OCI-M2 (cell line): ENCODE measurements around the gene CAST.
"Not testable (repeated sequence)": the region's sequence is repeated elsewhere in the genome, so short reads cannot be mapped to it uniquely, and the experiment has no call there.

ENCODE experiments used
- DNase-seq: peaks from one replicate; lab custom pipeline; 2025; ENCODE audit not compliant: unreplicated experiment; lab: John Stamatoyannopoulos, UW

The CAST gene

DNA sequence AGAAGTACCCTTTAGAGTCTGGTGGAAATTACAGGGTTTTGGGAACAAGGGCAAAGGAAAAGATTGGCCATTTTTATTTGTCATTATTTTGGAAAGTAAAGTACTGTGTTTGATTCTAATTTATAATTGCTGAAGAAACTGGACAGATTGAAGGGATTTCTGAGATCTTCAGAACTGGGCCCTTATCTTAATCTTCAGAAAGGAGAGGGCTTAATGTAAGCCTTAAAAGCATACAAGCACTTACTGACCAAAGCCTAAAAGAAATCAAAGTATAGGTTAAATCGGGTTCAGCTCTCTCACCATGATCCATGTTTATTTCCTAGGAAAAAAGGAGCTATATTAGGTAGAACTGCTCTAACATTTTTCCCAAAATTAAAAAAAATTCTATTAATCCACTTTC is 109.9 kb downstream of the CAST start:
- no peak for DNase-seq

GRCh38 chr5:96772542-96772941 is 110.4 kb downstream of the CAST start:
- no peak for DNase-seq

GRCh38 chr5:96775050-96775449 is 112.9 kb downstream of the CAST start:
- DNase-seq = no peak

GRCh38 chr5:96775689-96776088 is 113.5 kb downstream of the CAST start:
- no peak for DNase-seq

DNA sequence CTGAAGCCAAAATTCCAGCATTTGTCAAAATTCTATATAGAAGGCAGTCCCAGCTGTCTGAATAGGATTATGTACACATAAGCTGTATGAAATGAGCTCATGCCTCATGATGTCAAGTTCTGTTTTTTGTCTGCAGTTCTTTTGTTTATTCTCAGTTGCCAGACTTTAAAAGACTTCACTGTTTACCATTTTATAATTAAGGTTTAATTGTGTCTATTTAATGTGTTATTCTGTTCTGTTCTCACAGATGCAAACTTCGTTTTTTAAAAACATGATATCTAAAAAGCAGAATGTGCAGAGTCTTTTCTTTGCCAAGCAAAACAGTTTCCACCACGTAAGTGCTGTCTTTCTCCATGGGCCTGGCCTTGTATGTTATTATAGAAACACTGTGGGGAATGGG is 114.4 kb downstream of the CAST start:
- DNase-seq = no peak

DNA sequence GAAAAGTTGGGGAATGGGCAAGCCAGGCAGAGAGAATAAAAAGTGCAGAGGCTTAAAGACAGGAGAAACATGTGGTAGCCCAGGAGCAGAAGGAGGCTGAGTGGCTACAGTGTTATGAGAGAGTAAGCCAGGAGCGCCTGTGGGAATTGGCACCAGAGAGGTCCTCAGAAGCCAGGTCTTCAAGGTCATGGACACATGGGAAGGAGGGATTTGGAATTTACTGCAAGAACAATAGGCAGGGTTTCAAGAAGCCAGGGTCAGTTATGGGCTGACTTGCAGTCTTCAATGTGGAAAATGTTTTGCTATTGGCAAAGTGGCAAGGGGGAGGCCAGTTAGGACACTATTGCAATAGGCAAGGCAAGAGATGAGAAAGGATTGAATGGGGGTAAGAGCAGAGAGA is 116.2 kb downstream of the CAST start:
- no peak for DNase-seq

- DNase-seq = no peak
These were observed 118.5 kb downstream of the CAST start for GRCh38 chr5:96780626-96781025.

DNA sequence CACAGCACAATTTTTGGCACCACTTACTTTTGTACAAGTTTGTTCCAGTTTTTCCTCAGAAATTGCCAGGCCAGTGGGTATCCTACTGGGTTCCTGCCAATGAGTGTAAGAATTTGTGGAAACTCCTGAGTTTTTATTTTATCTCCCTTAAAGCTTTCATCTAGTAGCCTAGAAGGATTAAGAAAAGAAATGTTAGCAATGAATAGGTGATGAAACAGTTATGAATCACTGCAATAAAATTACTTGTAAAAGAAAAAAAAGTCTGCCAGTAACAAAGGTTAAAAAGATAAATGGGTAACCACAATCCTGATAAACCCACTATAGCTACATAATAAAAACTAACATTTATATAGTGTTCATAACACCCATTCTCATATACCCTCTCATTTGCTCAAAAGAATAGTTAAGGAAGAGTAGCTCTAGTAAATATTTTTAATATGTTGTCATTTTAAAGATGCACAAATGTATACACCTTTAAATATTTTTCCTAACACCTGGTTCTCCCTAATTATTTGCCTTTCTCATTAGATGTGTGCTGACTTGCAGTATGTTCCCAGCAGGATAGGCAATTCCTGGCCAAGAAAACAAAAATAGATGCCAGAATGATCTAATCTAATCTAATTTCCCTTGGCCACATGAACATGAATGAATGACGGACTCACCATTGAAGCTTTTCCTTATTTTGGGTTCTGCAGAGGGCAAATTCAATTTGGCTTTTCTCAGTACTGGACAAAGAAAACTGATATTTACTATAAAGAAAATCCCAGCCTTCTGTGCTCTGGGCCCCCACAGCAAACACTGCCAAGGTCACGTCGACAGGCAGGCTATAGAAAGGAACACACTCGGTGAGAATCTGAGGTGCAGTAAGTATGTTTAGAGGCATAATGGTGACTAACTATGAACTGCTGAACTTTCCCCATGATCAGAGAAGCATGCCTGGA is 119.1 kb downstream of the CAST start:
- DNase-seq = no peak

- DNase-seq = no peak
These were observed 121.2 kb downstream of the CAST start for GRCh38 chr5:96783326-96783725.

GRCh38 chr5:96785326-96786109 is 123.3 kb downstream of the CAST start:
- no peak for DNase-seq

DNA sequence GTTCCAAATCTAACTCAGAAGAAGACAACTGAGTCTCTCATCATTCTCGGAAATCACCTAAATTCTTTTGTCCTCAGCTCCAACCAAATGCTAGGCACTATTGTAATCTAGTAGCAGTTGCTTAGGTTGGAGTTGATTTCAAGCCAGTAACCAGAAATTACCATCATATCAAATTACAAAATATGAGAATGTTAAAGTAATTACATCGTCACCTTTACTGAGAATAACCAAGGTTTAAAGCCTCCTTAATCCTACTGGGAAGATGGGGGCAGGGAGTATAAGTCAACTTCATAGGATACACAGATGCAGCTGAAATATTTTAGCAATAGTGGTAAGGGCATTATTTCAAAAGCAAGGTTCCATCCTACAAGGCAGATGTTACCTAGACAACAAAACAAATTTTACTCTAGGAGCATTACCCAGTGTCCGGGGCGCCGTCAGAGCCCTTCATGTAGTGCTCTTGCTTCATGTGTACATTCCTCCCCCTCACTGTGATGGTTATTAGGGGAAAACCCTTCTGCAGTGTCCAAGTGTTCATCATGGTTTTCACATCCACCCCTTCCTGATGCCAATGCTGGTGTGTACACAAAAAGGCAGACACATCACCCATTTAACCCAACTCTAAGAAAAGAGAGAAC is 126.1 kb downstream of the CAST start:
- no peak for DNase-seq

DNA sequence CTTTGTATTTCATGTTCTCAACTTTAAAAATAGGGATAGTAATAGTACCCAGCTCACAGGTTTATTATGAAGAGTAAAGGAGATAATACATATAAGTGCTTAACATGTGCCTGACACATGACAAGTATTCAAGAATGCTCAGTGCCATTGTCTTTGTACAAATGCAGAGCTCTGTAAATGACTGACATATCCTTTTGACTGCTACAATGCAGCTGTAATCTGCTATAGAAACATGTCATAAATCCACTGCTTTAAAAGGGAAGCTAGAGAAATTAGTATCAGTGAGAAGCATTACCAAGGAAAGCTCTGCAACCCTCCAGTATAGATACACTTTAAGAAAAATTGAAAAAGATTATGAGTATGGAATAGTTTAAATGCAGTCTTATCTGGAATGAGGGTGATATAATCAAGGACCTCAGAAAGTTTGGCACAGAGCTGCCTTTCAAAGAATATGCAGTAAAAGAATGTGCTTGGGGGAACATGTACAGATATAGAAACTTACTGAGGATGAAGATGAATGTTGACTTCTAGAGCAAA is 127.7 kb downstream of the CAST start:
- no peak for DNase-seq

DNA sequence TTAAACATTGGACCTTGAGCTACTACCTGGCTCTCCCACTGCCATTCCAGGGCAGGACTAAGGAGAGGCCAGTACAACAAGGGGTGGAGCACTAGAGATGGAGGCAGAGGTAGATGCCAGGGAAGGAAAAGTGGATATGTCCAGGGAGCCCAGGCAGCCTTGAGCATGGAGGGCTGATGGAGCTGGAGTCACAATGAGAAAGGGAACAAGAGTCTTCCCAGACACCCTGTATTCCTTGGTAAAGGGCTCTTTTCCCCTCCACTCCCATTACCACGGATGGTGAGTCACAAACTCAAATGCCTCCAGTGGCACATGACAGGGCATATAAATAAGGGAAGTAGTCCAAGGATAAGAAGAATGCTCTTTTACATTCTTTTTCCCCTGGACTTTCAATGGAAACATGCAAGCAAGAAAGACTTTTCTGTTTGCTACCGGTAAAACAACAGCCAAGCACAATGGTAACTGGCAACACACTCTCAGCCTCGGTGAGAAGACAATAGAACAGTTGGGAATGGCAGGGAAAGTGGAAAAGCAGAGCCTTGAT is 128.9 kb downstream of the CAST start:
- no peak for DNase-seq

DNA sequence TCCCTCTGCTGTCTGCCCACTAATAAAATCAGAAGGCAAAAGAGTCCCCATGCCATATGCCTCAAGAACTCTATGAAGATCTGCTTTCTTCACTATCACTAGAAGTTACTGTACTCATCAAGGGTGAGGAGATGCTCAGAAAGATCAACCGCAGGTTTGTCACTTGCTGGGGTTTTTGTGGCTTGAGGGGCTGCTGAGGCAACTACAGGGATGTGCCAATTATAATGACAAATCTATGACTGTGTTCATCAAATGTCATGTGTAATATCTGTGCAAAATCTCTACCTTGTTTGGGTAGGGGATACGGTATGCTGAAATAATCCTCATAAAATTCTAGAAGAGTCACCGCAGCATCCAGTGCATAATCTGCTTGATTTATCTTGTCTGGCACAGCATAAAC is 132.6 kb downstream of the CAST start:
- no peak for DNase-seq

- no peak for DNase-seq
These were observed 133.4 kb downstream of the CAST start for GRCh38 chr5:96795626-96796025.

GRCh38 chr5:96796434-96796833 is 134.3 kb downstream of the CAST start:
- DNase-seq = no peak

GRCh38 chr5:96801718-96802117 is 139.5 kb downstream of the CAST start:
- not testable (repeated sequence) for DNase-seq

DNA sequence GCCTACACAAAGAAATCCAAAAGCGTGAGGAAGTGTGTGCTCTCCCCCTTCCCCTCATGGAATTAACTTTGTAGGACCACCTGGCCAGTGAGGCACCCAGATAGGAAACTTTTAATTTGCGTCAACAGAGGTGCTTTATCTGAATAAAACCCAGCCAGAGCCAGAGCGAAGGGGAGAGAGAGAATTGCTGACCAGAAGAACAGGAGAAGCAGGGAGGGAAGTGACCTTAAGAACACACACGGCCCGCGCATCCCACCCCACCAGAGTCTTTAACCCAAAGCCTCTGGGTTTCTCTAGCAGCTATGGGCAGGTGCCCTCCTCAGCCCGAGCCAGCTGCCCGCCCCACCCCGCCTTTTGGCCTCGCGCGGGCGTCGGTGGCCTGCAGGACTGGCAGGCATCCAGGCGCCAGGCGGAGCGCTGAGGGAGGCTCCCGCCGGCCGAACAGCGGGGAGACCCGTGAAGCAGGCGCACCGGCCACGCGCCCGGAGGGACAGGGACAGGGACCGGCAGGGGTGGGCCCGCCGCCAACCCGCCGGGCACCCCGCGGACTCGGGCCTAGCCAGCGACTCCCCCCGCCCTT is 145.0 kb downstream of the CAST start:
- DNase-seq = no peak

- no peak for DNase-seq
These were observed 146.3 kb downstream of the CAST start for GRCh38 chr5:96808541-96808828.

DNA sequence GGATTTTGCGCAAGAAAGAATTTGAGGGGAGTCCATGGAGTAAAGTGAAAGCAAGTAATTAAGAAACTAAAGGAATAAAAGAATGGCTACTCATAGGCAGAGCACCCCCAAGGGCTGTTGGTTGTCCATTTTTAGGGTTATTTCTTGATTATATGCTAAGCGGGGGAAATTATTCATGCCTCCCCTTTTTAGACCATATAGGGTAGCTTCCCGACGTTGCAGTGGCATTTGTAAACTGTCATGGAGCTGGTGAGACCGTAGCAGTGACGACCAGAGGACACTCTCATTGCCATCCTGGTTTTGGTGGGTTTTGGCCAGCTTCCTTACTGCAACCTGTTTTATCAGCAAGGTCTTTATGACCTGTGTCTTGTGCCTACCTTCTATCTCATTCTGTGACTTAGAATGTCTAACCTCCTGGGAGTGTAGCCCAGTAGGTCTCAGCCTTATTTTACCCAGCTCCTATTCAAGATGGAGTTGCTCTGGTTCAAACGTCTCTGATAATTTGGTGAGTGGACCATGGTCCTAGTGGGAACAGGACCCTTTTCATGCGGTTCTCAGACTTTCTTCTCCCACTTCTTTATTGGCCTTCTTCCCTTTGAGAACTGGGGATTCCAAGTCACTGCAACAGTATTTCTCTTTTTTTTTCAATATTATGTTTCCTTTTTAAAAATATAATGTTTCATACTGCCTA is 146.8 kb downstream of the CAST start:
- no peak for DNase-seq
